ENCODE results near the gene AIMP1.

DNA sequence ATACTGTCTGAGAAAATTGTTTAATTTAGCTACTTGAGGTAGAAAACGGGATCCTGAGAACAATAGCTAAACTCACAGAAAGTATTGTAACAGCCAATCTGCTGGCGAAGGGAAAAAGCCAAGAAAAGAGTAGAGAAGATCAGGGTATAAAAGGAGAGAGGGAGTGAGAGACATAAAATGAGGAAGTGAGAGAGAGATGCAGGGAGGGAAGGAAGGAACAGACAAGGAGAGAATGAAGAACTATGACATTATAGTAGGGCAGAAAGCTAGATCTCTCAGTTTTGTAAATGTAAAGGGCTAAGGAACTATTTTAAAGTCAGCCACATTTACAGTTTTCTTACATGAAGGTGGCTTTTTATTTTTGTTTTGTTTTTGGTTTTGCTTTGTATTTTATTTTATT, 53.9 kb downstream of the AIMP1 start:
- TF ChIP-seq, protein P1, sequence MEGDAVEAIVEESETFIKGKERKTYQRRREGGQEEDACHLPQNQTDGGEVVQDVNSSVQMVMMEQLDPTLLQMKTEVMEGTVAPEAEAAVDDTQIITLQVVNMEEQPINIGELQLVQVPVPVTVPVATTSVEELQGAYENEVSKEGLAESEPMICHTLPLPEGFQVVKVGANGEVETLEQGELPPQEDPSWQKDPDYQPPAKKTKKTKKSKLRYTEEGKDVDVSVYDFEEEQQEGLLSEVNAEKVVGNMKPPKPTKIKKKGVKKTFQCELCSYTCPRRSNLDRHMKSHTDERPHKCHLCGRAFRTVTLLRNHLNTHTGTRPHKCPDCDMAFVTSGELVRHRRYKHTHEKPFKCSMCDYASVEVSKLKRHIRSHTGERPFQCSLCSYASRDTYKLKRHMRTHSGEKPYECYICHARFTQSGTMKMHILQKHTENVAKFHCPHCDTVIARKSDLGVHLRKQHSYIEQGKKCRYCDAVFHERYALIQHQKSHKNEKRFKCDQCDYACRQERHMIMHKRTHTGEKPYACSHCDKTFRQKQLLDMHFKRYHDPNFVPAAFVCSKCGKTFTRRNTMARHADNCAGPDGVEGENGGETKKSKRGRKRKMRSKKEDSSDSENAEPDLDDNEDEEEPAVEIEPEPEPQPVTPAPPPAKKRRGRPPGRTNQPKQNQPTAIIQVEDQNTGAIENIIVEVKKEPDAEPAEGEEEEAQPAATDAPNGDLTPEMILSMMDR (IDR thresholded peaks at IDR 0.05): no peak
- TF ChIP-seq POLR2A (IDR thresholded peaks at IDR 0.05) (no peak), POLR2AphosphoS5 (IDR thresholded peaks at IDR 0.05) (no peak)

All from stomach (tissue), 4 donors.